Fibroblast of lung (primary cell): Measurements from ENCODE around the gene PLXNA2. TPM values are rescaled to one million over a fixed set of nuclear protein-coding genes. Genes with fewer than 3 reads are reported as not detected.

Experiments used
- DNase-seq, 2 donors: peaks; one replicate each; pipeline versions ENCODE4 v3.0.0 to v3.0.0-alpha.2; 2010; ENCODE audit warnings: low read depth in 2 of 2
- H2AFZ ChIP-seq: 2 replicates; pipeline ENCODE4 v1.5.1; 2012; ENCODE audit warnings: low read length, control low read depth, inconsistent platforms
- H3K27ac ChIP-seq: 2 replicates; pipeline ENCODE4 v1.5.1; 2011; ENCODE audit warnings: low read length, control low read depth; ENCODE audit not compliant: insufficient read depth
- H3K27me3 ChIP-seq: 2 replicates; pipeline ENCODE4 v1.5.1; 2011; ENCODE audit warnings: mild to moderate bottlenecking, low read length; ENCODE audit not compliant: control insufficient read depth, insufficient read depth
- H3K36me3 ChIP-seq: 2 replicates; pipeline ENCODE4 v1.5.1; 2011; ENCODE audit warnings: low read length; ENCODE audit not compliant: control insufficient read depth, insufficient read depth
- H3K4me1 ChIP-seq: 2 replicates; pipeline ENCODE4 v1.5.1; 2011; ENCODE audit warnings: low read length; ENCODE audit not compliant: control insufficient read depth, insufficient read depth; ENCODE audit errors: extremely low read depth
- H3K4me2 ChIP-seq: 2 replicates; pipeline ENCODE4 v1.5.1; 2011; ENCODE audit warnings: low read length, control low read depth; ENCODE audit not compliant: insufficient read depth; ENCODE audit errors: extremely low read depth
- H3K4me3 ChIP-seq, 4 experiments: fragments of 200-600 bp in 1 of 4; sonication (generic) in 1 of 4; replicated peaks in 1 of 4; 2 replicates each; pipeline ENCODE4 v1.5.1; 2011 to 2016; ENCODE audit warnings: low read length in 4 of 4, low read depth in 3 of 4, mild to moderate bottlenecking in 3 of 4, control low read depth in 2 of 4, inconsistent platforms in 1 of 4, mixed read lengths in 1 of 4; ENCODE audit not compliant: insufficient read depth in 1 of 4; ENCODE audit errors: control extremely low read depth in 1 of 4
- H3K79me2 ChIP-seq: 2 replicates; pipeline ENCODE4 v1.5.1; 2012; ENCODE audit warnings: mild to moderate bottlenecking, low read length, inconsistent platforms; ENCODE audit not compliant: control insufficient read depth, insufficient read depth
- H3K9ac ChIP-seq: 2 replicates; pipeline ENCODE4 v1.5.1; 2011; ENCODE audit warnings: mild to moderate bottlenecking, low read length, control low read depth; ENCODE audit not compliant: insufficient read depth
- H3K9me3 ChIP-seq: 2 replicates; pipeline ENCODE4 v1.5.1; 2012; ENCODE audit warnings: low read depth, low read length; ENCODE audit not compliant: control insufficient read depth, insufficient read depth
- H4K20me1 ChIP-seq: 2 replicates; pipeline ENCODE4 v1.5.1; 2011; ENCODE audit warnings: low read length; ENCODE audit not compliant: control insufficient read depth, insufficient read depth; ENCODE audit errors: extremely low read depth
- EZH2 ChIP-seq: IDR thresholded peaks from 2 replicates; pipeline ENCODE4 v1.5.1; 2012; ENCODE audit warnings: low read length, control low read depth, mild to moderate bottlenecking; ENCODE audit errors: missing control alignments
- polyA plus RNA-seq, 2 donors: library from polyadenylated mRNA; depleted of rRNA in 1 of 2; stranded (reverse) in 1 of 2; unstranded in 1 of 2; fragments of >200 nt; gene quantifications; 2 replicates each; pipeline ENCODE4 v1.2.1, GENCODE V29; 2011 to 2012; ENCODE audit warnings: missing spikeins in 1 of 2
- total RNA-seq: library from RNA; depleted of rRNA; stranded (reverse); fragments of >200 nt; gene quantifications from 2 replicates; pipeline ENCODE4 v1.2.1, GENCODE V29; 2014
- TF ChIP-seq, protein P1 (sequence below), 2 donors: IDR thresholded peaks in 1 of 2; conservative IDR thresholded peaks in 1 of 2; 1 replicate in 1 of 2; 2 replicates in 1 of 2; pipeline ENCODE4 v1.5.1; 2011 to 2012; ENCODE audit warnings: low read length in 2 of 2, control low read depth in 1 of 2, inconsistent platforms in 1 of 2, low read depth in 1 of 2, mild to moderate bottlenecking in 1 of 2

The PLXNA2 gene
- total and polyA plus RNA-seq, 2 donors (not counting 1 experiment from before 2014, with no cell fraction given) = 0.43 to 2.0 TPM

DNA sequence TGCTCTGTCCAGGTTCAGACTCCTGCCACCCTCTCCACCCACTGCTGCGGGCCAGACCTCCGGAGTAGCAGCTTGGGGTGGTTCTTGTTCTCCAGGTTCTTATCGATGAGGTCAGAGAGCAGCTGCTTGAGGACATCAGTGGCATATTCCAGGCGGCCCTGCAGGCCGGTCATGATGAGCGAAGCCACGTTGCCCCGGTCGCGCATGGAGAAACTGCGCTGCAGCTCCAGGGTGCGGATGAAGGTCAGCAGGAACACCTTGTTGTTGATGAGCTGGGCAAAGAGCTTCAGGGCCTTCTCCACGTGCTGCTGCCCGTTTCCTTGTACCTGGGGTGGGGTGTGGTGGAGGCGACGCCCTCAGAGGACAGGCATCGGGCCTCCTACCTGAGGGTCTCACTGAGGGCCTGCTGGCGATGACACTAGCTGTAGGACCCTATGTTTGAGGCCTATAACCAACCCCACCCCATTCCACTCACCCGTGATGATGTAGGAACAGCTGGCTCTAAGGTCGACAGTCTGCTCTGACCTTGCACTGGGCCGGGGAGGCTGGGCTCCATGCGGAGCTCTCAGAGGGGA is 202.1 kb downstream of the PLXNA2 start:
- Histone ChIP-seq H3K27ac (no peak overlapping the region), H3K4me3 (no peak overlapping the region), H3K9me3 (no peaks in the 10 kb centered on the region), H3K4me1 (no peaks in the 10 kb centered on the region), H3K4me2 (no peak overlapping the region), H3K27me3 (no peaks in the 10 kb centered on the region), H4K20me1 (no peaks in the 10 kb centered on the region), H3K79me2 (no peaks in the 10 kb centered on the region), H2AFZ (no peak overlapping the region), H3K36me3 (no peaks in the 10 kb centered on the region), H3K9ac (no peak overlapping the region)
- no peak for TF ChIP-seq EZH2
- TF ChIP-seq, protein P1, sequence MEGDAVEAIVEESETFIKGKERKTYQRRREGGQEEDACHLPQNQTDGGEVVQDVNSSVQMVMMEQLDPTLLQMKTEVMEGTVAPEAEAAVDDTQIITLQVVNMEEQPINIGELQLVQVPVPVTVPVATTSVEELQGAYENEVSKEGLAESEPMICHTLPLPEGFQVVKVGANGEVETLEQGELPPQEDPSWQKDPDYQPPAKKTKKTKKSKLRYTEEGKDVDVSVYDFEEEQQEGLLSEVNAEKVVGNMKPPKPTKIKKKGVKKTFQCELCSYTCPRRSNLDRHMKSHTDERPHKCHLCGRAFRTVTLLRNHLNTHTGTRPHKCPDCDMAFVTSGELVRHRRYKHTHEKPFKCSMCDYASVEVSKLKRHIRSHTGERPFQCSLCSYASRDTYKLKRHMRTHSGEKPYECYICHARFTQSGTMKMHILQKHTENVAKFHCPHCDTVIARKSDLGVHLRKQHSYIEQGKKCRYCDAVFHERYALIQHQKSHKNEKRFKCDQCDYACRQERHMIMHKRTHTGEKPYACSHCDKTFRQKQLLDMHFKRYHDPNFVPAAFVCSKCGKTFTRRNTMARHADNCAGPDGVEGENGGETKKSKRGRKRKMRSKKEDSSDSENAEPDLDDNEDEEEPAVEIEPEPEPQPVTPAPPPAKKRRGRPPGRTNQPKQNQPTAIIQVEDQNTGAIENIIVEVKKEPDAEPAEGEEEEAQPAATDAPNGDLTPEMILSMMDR (conservative IDR thresholded peaks at IDR 0.05 in 1 of 2, IDR thresholded peaks at IDR 0.05 in 1 of 2; ENCODE audit: low read depth in 1 of 2, low read length in 2 of 2) = no peak
- DNase-seq = no peak

GRCh38 chr1:208041505-208041904 is 202.7 kb downstream of the PLXNA2 start:
- no peaks in the 10 kb centered on the region for H3K79me2 ChIP-seq
- H3K4me1 ChIP-seq = no peaks in the 10 kb centered on the region
- H3K4me3 ChIP-seq = no peak overlapping the region
- H3K9me3 ChIP-seq = no peaks in the 10 kb centered on the region
- H4K20me1 ChIP-seq = no peaks in the 10 kb centered on the region
- no peaks in the 10 kb centered on the region for H3K36me3 ChIP-seq
- no peak overlapping the region for H3K9ac ChIP-seq
- no peak overlapping the region for H3K4me2 ChIP-seq
- no peaks in the 10 kb centered on the region for H3K27me3 ChIP-seq
- no peak for DNase-seq
- H2AFZ ChIP-seq = no peak overlapping the region
- H3K27ac ChIP-seq = no peak overlapping the region
- TF ChIP-seq EZH2 = no peak
- TF ChIP-seq, protein P1 (conservative IDR thresholded peaks at IDR 0.05 in 1 of 2, IDR thresholded peaks at IDR 0.05 in 1 of 2; ENCODE audit: low read depth in 1 of 2, low read length in 2 of 2) = no peak

GRCh38 chr1:208040821-208041297 is 203.3 kb downstream of the PLXNA2 start:
- no peak overlapping the region for H2AFZ ChIP-seq
- no peaks in the 10 kb centered on the region for H3K9me3 ChIP-seq
- H4K20me1 ChIP-seq = no peaks in the 10 kb centered on the region
- H3K79me2 ChIP-seq = no peaks in the 10 kb centered on the region
- H3K9ac ChIP-seq = no peak overlapping the region
- no peak overlapping the region for H3K4me2 ChIP-seq
- H3K27me3 ChIP-seq = no peaks in the 10 kb centered on the region
- no peak overlapping the region for H3K4me3 ChIP-seq
- TF ChIP-seq, protein P1 (conservative IDR thresholded peaks at IDR 0.05 in 1 of 2, IDR thresholded peaks at IDR 0.05 in 1 of 2; ENCODE audit: low read depth in 1 of 2, low read length in 2 of 2) = no peak
- no peak for TF ChIP-seq EZH2
- no peaks in the 10 kb centered on the region for H3K4me1 ChIP-seq
- H3K36me3 ChIP-seq = no peaks in the 10 kb centered on the region
- H3K27ac ChIP-seq = no peak overlapping the region
- DNase-seq = no peak
